GM12872 (cell line): ENCODE data around the gene NKD1.

Experiments used
- CTCF ChIP-seq: IDR thresholded peaks from 3 replicates; pipeline ENCODE4 v1.5.1; 2011; ENCODE audit warnings: low read depth, mild to moderate bottlenecking, low read length, moderate library complexity; ENCODE audit not compliant: insufficient read depth

Gene NKD1

GRCh38 chr16:50679266-50679665, 131.1 kb downstream of the NKD1 start:
- TF ChIP-seq CTCF, result no peak

GRCh38 chr16:50679676-50680555, 131.7 kb downstream of the NKD1 start:
- TF ChIP-seq CTCF, result no peak

GRCh38 chr16:50680556-50680893, 132.3 kb downstream of the NKD1 start:
- no peak for TF ChIP-seq CTCF

- TF ChIP-seq CTCF, result no peak
Observed at GRCh38 chr16:50681021-50681885, 133.1 kb downstream of the NKD1 start, which contains the start of gene SNX20. Gene SNX20 (minus strand): TSS chr16:50681312. CDS start chr16:50677526, 3,786 bp downstream.

GRCh38 chr16:50683689-50684374, 135.6 kb downstream of the NKD1 start:
- no peak for TF ChIP-seq CTCF

- TF ChIP-seq CTCF, result no peak
Observed at GRCh38 chr16:50684823-50685461, 136.7 kb downstream of the NKD1 start.
